B cell (primary cell): ENCODE measurements around the gene CNTNAP2. TPM values are rescaled to one million over a fixed set of nuclear protein-coding genes. Genes with fewer than 3 reads are reported as not detected.

Source experiments
- ATAC-seq: fragments of 200-7000 bp; cut with Tn5 transposase; one replicate; pipeline ENCODE4 v1.10.0; 2021; ENCODE audit warnings: low read depth, mild to moderate bottlenecking, moderate number of reproducible peaks, moderate library complexity
- CTCF ChIA-PET: fragments of 350-600 bp; sonication (Branson Sonifier 250); formaldehyde crosslinking; loops from one replicate; lab custom pipeline; 2021; ENCODE audit warnings: antibody characterized with exemption, inconsistent platforms; lab: Charles Lee
- POLR2A ChIA-PET: fragments of 350-600 bp; sonication (Branson Sonifier 250); formaldehyde crosslinking; loops from one replicate; lab custom pipeline; 2021; ENCODE audit warnings: antibody characterized with exemption; lab: Charles Lee
- DNase-seq: peaks from one replicate; pipeline ENCODE4 v3.0.0; 2013
- H2AFZ ChIP-seq: 2 replicates; pipeline ENCODE4 v1.6.1; 2012; ENCODE audit warnings: mild to moderate bottlenecking, low read depth, low read length; ENCODE audit not compliant: insufficient read depth, poor library complexity, severe bottlenecking
- H3K27ac ChIP-seq, 2 donors: 1 replicate in 1 of 2; 2 replicates in 1 of 2; pipeline ENCODE4 v1.5.1; 2012 to 2013; ENCODE audit warnings: low read length in 2 of 2, mild to moderate bottlenecking in 2 of 2, moderate library complexity in 1 of 2
- H3K27me3 ChIP-seq, 4 experiments: fragments of 200-600 bp in 1 of 4; sonication (generic) in 1 of 4; replicated peaks in 1 of 4; 1 replicate in 2 of 4; 2 replicates in 2 of 4; pipeline versions ENCODE4 v1.6.1 to v1.7.0; 2013 to 2016; ENCODE audit warnings: low read length in 3 of 4, mild to moderate bottlenecking in 2 of 4, mixed read lengths in 1 of 4, moderate library complexity in 1 of 4; ENCODE audit not compliant: insufficient read depth in 4 of 4, control insufficient read depth in 3 of 4; ENCODE audit errors: control extremely low read depth in 1 of 4
- H3K36me3 ChIP-seq, 2 experiments: replicated peaks in 1 of 2; 1 replicate in 1 of 2; 2 replicates in 1 of 2; pipeline versions ENCODE4 v1.6.1 to v1.7.1; 2013; ENCODE audit warnings: low read length in 1 of 2; ENCODE audit not compliant: insufficient read depth in 2 of 2, control insufficient read depth in 1 of 2; ENCODE audit errors: control extremely low read depth in 1 of 2, extremely low read depth in 1 of 2
- H3K4me1 ChIP-seq, 2 donors: fragments of 200-600 bp in 1 of 2; sonication (generic) in 1 of 2; 1 replicate in 1 of 2; 2 replicates in 1 of 2; pipeline versions ENCODE4 v1.5.1 to v1.6.1; 2013 to 2017; ENCODE audit warnings: low read length in 2 of 2; ENCODE audit not compliant: control insufficient read depth in 2 of 2, insufficient read depth in 2 of 2
- H3K4me2 ChIP-seq: replicated peaks from 2 replicates; pipeline ENCODE3; 2012; ENCODE audit warnings: mild to moderate bottlenecking, low read depth, low read length; ENCODE audit not compliant: poor library complexity, severe bottlenecking
- H3K4me3 ChIP-seq, 5 experiments: fragments of 200-600 bp in 1 of 5; sonication (generic) in 1 of 5; 1 replicate in 3 of 5; 2 replicates in 2 of 5; pipeline versions ENCODE4 v1.5.1 to v1.7.0; 2011 to 2016; ENCODE audit warnings: low read length in 4 of 5, mild to moderate bottlenecking in 4 of 5, low read depth in 2 of 5, control low read depth in 1 of 5, moderate library complexity in 1 of 5; ENCODE audit not compliant: insufficient read depth in 1 of 5; ENCODE audit errors: control extremely low read depth in 1 of 5, extremely low read depth in 1 of 5
- H3K79me2 ChIP-seq: fragments of 200-600 bp; sonication (generic); one replicate; pipeline ENCODE4 v1.6.0; 2016; ENCODE audit warnings: low read length; ENCODE audit not compliant: control insufficient read depth, insufficient read depth
- H3K9ac ChIP-seq: fragments of 200-600 bp; sonication (generic); 2 replicates; pipeline ENCODE4 v1.6.1; 2017; ENCODE audit warnings: mild to moderate bottlenecking, low read length, moderate library complexity
- H3K9me3 ChIP-seq, 3 donors: one replicate each; pipeline versions ENCODE4 v1.6.1 to v1.7.1; 2013; ENCODE audit warnings: low read length in 2 of 3; ENCODE audit not compliant: control insufficient read depth in 2 of 3, insufficient read depth in 1 of 3; ENCODE audit errors: control extremely low read depth in 1 of 3
- H4K20me1 ChIP-seq: 2 replicates; pipeline ENCODE4 v1.6.0; 2012; ENCODE audit warnings: mild to moderate bottlenecking, low read length; ENCODE audit not compliant: insufficient read depth, control insufficient read depth, poor library complexity, severe bottlenecking
- H3K27ac Mint-ChIP-seq: one replicate; pipeline ENCODE4 v1.8.0; 2021; ENCODE audit warnings: mixed read lengths
- H3K27me3 Mint-ChIP-seq: one replicate; pipeline ENCODE4 v1.8.0; 2021; ENCODE audit warnings: mixed read lengths
- H3K4me1 Mint-ChIP-seq: one replicate; pipeline ENCODE4 v1.8.0; 2021; ENCODE audit warnings: mixed read lengths
- H3K4me3 Mint-ChIP-seq: one replicate; pipeline ENCODE4 v1.8.0; 2021; ENCODE audit warnings: mixed read lengths
- H3K9me3 Mint-ChIP-seq: one replicate; pipeline ENCODE4 v1.8.0; 2022; ENCODE audit warnings: mixed read lengths; ENCODE audit not compliant: insufficient read depth
- EZH2 ChIP-seq: IDR thresholded peaks from 2 replicates; pipeline ENCODE4 v1.6.1; 2012; ENCODE audit warnings: borderline replicate concordance, low read depth, mild to moderate bottlenecking, moderate library complexity, low read length; ENCODE audit not compliant: insufficient read depth, poor library complexity, severe bottlenecking
- WGBS: methylation state at CpG from one replicate; pipeline ENCODE4 v1.1.5; 2013; ENCODE audit warnings: missing lambda C conversion rate; ENCODE audit not compliant: insufficient coverage; 5-methylcytosine and 5-hydroxymethylcytosine counted together
- intact Hi-C: fragments of 100-400 bp; cut with micrococcal nuclease; formaldehyde crosslinking; loops from one replicate; pipeline ENCODE4 v1.10.0; 2022
- polyA plus RNA-seq: library from polyadenylated mRNA; depleted of rRNA; stranded (reverse); fragments of >200 nt; gene quantifications from 2 replicates; pipeline ENCODE4 v1.2.3, GENCODE V29; 2012
- total RNA-seq, 2 donors: library from RNA; stranded (reverse); fragments of 120-200 nt in 1 of 2; gene quantifications; 1 replicate in 1 of 2; 2 replicates in 1 of 2; pipeline versions ENCODE4 v1.2.3 to v1.2.4, GENCODE V29; 2013 to 2022
- TF ChIP-seq, protein P1 (sequence below): fragments of 200-600 bp; IDR thresholded peaks from one replicate; pipeline ENCODE4 v1.8.0; 2022; ENCODE audit warnings: antibody characterized with exemption, mild to moderate bottlenecking

The CNTNAP2 gene
- total and polyA plus RNA-seq, 2 donors (not counting 1 experiment from before 2014, with no cell fraction given): 7.4 to 16.6 TPM

DNA sequence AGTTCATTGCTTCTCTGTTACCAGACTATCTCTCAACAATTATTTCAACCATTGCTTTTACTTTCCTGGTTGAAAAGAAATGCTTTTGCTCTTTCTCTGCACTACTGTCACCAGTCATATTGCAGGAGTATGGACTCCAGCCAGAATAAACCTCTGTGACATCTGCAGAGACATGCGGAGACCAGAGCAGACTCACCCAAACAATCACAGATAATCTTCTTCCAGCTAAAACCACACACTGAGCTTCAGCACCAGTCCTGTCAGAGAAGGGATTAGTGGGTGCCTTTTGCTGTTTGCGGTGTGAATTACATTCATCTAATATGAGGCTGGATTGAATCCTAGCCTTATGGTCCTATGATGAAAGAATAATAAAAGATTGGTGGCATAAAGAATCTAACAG, 258.6 kb downstream of the CNTNAP2 start:
- no peak for TF ChIP-seq EZH2
- TF ChIP-seq, protein P1, sequence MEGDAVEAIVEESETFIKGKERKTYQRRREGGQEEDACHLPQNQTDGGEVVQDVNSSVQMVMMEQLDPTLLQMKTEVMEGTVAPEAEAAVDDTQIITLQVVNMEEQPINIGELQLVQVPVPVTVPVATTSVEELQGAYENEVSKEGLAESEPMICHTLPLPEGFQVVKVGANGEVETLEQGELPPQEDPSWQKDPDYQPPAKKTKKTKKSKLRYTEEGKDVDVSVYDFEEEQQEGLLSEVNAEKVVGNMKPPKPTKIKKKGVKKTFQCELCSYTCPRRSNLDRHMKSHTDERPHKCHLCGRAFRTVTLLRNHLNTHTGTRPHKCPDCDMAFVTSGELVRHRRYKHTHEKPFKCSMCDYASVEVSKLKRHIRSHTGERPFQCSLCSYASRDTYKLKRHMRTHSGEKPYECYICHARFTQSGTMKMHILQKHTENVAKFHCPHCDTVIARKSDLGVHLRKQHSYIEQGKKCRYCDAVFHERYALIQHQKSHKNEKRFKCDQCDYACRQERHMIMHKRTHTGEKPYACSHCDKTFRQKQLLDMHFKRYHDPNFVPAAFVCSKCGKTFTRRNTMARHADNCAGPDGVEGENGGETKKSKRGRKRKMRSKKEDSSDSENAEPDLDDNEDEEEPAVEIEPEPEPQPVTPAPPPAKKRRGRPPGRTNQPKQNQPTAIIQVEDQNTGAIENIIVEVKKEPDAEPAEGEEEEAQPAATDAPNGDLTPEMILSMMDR: no peak
- no CpG with 5 or more reads among the region's 2 CpGs for WGBS
- Histone ChIP-seq H3K4me3 (no peak overlapping the region), H3K36me3 (no peaks in the 10 kb centered on the region), H4K20me1 (no peaks in the 10 kb centered on the region), H3K27ac (no peak overlapping the region), H3K9me3 (peaks cover 0 to 7% (median 0%) of the 10 kb centered on the region in 3 donors), H3K79me2 (no peaks in the 10 kb centered on the region), H2AFZ (no peak overlapping the region), H3K4me1 (no peaks in the 10 kb centered on the region), H3K27me3 (no peaks in the 10 kb centered on the region), H3K4me2 (no peak overlapping the region), H3K9ac (no peak overlapping the region)
- ATAC-seq (no peak), DNase-seq (no peak)
- no peaks in the 10 kb centered on the region for H3K4me1 Mint-ChIP-seq
- intact Hi-C loops: no loop called here
- H3K27ac Mint-ChIP-seq: no peak overlapping the region
- ChIA-PET POLR2A (no interaction called here), CTCF (no interaction called here)
- H3K4me3 Mint-ChIP-seq: no peak overlapping the region
- H3K27me3 Mint-ChIP-seq: no peaks in the 10 kb centered on the region
- H3K9me3 Mint-ChIP-seq: peaks cover 5% of the 10 kb centered on the region

DNA sequence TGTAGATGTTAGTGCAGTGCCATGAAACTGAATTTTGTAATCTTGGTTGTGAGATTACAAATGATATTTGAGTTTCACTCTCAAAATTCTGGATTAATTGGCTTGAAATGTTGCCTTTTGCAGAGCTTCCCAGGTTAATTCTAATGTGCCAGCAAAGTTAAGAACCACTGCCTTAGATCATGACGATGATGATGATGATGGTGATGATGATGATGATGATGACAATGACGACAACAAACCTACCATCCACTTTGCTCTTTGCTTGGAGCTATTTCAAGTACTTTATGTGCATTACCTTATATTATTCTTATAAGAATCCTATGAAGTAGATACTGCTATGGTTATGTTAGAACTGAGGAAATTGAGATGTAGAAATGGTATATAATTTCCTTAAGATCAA, 261.6 kb downstream of the CNTNAP2 start:
- Mint-ChIP-seq H3K4me3 (no peak overlapping the region), H3K4me1 (no peaks in the 10 kb centered on the region), H3K27ac (no peak overlapping the region), H3K27me3 (no peaks in the 10 kb centered on the region), H3K9me3 (peaks cover 5% of the 10 kb centered on the region)
- Histone ChIP-seq H3K36me3 (no peaks in the 10 kb centered on the region), H3K27me3 (no peaks in the 10 kb centered on the region), H3K4me3 (no peak overlapping the region), H3K9ac (no peak overlapping the region), H3K9me3 (no peaks in the 10 kb centered on the region), H3K4me1 (no peaks in the 10 kb centered on the region), H2AFZ (no peak overlapping the region), H3K27ac (no peak overlapping the region), H3K79me2 (no peaks in the 10 kb centered on the region), H3K4me2 (no peak overlapping the region), H4K20me1 (no peaks in the 10 kb centered on the region)
- TF ChIP-seq EZH2: no peak
- TF ChIP-seq, protein P1: no peak
- intact Hi-C loops: no loop called here
- ChIA-PET CTCF (no interaction called here), POLR2A (no interaction called here)
- ATAC-seq (no peak), DNase-seq (no peak)
- WGBS: no CpG with 5 or more reads among the region's 2 CpGs
